ENCODE data around the gene USP11.
"Not testable (repeated sequence)": the region's sequence is repeated elsewhere in the genome, so short reads cannot be mapped to it uniquely, and the experiment has no call there.

USP11 gene

DNA sequence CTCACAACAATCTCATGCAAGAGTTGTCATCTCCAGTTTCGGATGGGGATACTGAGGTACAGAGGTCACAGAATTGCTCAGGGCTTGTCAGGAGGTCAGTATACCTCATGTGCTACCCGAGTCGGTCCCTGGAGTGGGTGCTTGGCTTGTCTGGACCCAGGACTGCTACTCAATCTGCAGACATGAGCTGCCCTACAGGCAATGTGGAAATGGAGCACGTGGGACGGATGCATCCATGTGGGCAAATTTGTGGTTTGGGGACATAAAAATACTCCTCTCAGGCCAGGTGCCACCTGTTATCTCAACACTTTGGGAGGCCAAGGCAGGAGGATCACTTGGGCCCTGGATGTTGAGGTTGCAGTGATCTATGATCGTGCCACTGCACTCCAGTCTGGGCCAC is 15.8 kb downstream of the USP11 start:
- no peak for FAIRE-seq

DNA sequence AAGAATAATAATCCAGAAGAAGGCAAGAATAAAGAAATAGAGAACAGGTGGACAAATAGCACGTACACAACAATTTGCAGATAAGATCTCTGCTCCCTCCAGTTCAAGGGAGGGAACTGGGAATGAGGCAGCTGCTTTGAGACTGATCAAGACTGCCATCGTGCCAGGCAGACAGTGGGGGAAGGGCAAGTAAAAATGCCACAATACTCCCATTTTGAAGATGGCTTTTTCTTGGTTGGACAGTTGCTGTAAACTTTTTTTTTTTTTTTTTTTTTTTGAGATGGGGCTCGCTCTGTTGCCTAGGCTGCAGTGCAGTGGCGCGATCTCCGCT is 17.2 kb downstream of the USP11 start:
- no peak for FAIRE-seq

DNA sequence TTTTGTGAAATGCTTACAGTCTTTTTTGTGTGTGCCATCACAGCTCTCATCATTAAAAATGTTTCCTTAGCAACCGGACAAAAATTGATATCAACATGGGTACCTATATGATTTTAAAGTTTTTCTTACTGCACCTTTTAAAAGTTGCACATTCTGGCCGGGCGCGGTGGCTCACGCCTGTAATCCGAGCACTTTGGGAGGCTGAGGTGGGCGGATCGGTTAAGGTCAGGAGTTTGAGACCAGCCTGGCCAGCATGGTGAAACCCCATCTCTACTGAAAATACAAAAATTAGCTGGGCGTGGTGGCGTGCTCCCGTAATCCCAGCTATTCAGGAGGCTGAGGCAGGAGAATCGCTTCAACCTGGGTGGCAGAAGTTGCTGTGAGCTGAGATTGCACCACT is 24.8 kb downstream of the USP11 start:
- FAIRE-seq, result not testable (repeated sequence)

DNA sequence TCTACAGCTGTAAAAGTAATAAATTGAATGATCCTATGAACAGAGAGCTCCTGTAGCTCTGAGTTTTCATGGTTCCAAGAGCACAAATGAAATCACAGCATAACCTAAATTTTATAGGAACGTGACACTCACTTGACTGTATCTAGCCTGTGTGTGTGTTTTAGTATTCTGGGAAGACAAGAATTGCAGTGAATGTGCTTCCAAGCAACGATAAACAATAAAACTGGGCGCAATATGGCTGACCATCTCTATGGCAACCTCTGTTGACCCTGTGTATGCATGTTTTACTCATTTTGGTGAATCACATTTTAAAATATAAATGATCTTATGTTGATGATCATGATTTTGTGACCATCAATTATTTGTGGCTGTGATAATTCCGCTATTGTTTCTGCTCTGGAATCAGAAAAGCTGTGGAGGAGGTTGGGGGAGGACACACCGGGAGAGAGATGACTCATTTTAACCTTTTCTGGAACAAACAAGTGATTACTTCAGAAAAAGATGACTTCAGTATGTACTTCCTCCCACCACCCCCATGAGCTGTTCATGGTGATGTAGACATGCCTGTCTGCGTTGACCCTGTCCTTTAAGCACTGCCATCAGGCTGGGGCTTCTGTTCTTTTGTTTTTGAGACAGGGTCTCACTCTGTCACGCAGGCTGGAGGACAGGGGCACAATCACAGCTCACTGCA is 31.8 kb downstream of the USP11 start:
- FAIRE-seq, result no peak

DNA sequence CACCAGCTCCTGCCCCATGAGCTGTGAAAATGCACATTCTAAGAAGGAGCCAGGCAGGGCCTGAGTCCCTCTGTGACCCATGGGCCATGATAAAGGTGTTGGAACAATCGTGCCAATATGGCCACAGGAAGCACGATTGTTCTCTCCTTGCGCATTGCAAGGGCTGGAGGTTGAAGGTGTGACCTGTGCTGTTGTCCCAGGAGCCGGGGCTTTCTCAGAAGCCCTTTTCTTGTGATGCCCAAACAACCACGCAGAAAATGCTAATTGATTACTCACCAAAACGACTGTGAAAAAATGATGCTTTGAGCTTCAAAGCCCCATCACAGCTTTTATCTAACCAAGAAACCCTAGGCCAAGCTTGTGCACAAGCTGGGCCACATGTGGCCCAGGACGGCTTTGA is 33.8 kb downstream of the USP11 start:
- FAIRE-seq, result no peak

DNA sequence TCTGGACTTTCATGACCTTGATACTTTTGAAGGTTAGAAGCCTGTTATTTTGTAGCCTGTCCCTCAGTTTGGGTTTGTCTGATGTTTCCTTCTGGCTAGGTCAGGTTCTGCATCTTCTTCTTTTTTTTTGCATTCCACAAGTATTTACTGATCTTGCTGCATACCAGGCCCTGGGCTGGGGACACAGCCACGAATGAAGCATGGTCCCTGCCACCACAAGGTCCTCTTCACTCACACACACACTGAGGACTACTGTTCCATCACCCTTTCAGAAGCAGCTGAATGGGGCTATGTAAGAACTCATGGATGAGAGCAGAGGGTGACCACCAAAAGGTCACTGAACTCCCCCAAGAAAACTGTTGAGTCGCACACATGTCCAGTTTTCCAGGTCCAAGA is 39.2 kb downstream of the USP11 start:
- FAIRE-seq, result no peak

DNA sequence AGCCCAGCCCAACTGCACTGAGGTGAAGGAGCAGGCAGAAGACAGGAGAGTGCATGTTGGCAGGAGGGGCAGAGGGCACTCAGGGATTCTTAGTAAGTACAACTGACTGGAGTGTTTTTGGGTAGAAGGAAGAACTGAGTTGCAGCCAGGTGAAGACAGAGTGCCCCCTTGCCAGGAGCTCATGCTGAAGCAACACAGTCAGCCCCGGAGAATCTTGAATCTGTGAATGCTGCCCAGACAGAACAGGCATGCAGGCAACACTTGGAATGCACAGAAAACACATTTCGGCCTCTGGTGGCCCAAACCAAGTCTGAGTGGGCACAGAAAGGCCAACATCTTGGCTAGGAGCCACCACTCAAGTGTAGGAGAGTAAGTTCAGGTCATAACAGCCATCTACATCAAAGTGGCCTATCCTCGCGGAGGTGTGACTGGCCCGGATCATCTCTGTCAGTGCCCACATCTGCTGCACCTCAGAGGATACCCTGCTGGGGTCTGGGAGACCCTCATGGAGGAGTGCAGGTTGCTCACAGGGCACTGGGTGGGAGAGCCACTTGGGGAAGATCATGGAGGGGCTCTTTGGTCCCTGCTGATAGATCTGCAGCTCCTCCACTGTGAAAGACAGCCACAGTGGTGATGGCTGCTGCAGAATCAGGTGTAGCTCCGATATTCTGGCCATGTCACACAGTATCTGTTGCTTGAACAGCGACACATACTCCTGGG is 40.4 kb downstream of the USP11 start:
- no peak for FAIRE-seq

DNA sequence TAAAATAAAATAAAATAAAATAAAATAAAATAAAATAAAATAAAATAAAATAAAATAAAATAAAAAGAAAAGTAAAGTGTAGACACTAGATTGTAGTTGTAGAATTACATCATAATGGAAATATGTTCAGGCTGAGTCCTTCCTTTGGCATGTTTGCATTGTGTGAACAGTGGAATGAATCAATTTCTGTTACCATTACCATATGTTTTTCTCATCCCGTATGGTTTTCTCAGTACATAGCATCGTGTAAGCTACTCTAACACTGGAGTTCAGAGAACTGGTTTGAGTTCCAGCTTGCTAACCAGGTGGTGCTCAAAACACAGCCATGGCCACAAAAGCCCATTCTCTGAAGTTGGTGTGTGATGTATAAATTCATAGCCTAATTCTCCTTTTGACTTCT is 45.9 kb downstream of the USP11 start:
- FAIRE-seq, result no peak

DNA sequence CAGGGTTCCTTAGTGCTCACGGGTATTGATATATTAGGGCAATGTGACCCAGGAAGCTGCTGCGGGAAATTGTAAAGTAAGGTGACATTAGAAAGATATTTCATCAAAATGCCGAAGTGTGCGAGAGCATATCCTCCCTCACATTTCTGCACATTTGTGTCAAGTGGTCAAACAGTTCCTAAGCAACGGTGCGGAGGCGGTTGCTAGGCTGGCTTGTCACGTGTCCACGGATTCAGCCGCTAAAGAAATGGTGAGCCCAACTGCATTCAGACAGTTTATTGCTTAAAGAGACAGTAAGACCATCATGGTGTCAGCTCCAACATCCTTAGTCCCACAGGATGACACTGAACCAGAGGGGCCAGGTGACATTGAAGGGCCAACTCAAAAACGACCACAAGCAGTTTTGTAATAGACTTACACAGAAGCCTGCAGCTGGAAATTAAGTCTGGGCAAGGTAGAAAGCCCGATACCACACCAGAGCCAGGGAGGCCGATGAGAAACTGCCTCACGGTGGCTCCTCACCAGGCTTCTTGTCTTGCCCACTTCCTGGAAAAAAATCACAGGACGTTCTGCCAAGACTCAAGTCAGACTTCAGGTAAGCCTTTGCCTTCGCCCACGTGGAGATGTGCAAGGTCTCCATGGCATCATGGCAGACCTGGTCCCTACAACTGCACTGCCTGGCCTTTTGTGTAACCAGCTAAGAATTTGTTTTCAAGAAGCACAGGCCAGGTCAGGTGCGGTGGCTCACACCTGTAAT is 50.4 kb downstream of the USP11 start:
- FAIRE-seq, result no peak

DNA sequence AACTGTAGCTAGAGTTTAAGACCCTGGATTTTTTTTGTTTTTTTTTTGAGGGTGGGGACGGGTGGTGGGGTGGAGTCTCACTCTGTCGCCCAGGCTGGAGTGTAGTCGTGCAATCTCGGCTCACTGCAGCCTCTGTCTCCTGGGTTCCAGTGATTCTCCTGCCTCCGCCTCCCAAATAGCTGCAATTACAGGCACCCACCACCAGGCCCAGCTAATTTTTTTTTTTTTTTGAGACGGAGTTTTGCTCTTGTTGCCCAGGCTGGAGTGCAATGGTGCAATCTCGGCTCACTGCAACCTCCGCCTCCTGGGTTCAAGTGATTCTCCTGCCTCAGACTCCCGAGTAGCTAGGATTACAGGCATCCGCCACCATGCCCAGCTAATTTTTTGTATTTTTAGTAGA is 51.8 kb downstream of the USP11 start:
- not testable (repeated sequence) for FAIRE-seq

DNA sequence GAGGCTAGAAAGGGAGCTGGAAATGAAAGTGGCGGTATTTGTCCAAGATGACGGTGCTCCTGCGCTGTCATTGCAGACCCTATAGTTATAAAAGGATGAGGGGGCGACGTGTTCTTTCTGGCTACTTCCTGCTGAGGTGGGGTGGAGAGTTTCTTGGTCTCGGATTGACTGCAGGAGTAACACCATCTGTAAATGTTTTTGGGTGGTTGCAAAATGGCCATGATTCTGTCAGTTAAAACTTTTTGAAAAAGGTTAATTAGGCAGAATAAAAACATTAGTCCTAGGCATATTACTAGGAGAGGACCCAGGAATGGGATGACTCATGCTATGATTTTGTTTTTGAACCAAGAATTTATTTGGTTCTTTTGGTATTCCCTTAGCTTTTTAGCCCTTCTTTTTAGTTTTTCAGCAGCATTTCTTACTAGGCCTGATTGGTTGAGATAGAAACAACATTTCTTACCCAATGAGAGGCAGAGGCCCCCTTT is 53.1 kb downstream of the USP11 start:
- FAIRE-seq, result no peak

DNA sequence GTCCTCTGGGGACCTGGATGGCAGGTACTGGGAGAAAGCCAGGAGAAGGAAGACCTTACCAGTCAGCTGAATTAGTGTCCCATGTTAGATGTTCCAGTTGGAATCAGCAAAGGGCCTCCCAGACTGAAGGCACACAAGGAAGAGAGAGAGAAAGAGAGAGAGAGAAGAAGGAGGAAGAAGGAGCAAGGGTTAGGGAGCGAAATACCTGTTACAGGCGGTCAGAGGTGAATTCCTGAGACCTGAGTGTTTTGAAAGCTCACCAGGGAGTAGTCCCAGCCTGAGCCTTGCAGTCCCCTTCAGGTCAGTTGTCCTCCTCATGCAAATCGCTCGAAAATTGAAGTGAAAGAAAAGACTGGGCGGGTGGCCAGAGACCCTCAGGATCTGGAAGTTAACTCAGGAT is 60.3 kb downstream of the USP11 start:
- FAIRE-seq, result no peak

DNA sequence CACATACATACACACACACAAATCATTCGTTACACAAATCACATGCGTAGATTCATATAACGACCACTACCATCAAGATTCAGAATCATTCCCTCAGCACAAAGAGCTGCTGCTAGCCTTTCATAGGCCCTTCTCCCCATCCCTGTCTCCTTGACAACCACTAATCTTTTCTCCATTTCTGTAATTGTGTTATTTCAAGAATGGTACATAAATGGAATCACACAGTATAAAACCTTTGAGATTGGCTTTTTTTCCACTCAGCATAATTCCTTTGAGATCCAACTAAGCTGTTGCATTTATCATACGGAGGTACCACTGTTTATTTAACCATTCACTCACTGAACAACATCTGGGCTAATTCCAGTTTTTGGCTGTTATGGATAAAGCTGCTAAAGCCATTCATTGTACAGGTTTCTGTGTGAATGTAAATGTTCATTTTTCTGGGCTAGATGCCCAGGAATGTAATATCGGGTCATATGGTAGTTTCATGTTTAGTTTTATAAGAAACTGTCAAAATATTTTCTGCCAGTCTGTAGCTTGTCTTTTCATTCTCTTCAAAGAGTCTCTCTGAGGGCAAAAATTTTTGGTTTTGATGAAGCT is 64.1 kb downstream of the USP11 start:
- FAIRE-seq, result no peak

DNA sequence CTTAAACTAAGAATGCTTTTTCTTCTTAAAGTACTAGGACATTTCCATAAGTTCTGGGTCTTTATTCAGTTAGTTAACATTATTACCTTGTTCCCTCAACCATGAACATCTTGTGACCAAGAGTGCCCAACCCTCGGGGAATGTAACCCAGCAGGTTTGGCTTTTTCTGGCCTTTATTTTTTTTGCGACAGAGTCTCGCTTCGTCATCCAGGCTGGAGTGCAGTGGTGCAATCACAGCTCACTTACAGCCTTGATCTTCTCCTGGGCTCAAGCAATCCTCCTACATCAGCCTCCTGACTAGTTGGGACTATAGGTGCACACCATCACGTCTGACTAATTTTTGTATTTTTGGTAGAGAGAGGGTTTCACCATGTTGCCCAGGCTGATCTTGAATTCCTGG is 65.1 kb downstream of the USP11 start:
- FAIRE-seq, result no peak

Measured in G401.6 (cell line).